Measurements from ENCODE around the gene ABCD3. TPM values are rescaled to one million over a fixed set of nuclear protein-coding genes. Genes with fewer than 3 reads are reported as not detected.
A peak's percentile ranks its signal among the peaks of the same experiment; 100 is the strongest.

ABCD3 gene
- total and polyA plus RNA-seq, 2 donors (not counting 1 experiment from before 2014, with no cell fraction given) = 26.4 to 34.0 TPM

- no peaks in the 10 kb centered on the region for H3K27me3 ChIP-seq (ENCODE audit: control insufficient read depth, insufficient read depth, low read length)
- no peaks in the 10 kb centered on the region for H3K79me2 ChIP-seq (ENCODE audit: control insufficient read depth, insufficient read depth, low read length)
- no peaks in the 10 kb centered on the region for H3K9me3 ChIP-seq (ENCODE audit: control insufficient read depth, insufficient read depth, low read depth, low read length)
- H4K20me1 ChIP-seq (ENCODE audit: control insufficient read depth, extremely low read depth, insufficient read depth, low read length) = no peaks in the 10 kb centered on the region
- no peak for DNase-seq (ENCODE audit: low read depth in 2 of 2)
- no peak overlapping the region for H3K27ac ChIP-seq (ENCODE audit: insufficient read depth, low read length)
- H3K4me3 ChIP-seq (replicated peaks in 1 of 4; ENCODE audit: control extremely low read depth in 1 of 4, insufficient read depth in 1 of 4, low read depth in 3 of 4, low read length in 4 of 4) = no peak overlapping the region
- no peak overlapping the region for H2AFZ ChIP-seq (ENCODE audit: low read length)
- H3K9ac ChIP-seq (ENCODE audit: insufficient read depth, low read length) = no peak overlapping the region
- no peaks in the 10 kb centered on the region for H3K4me1 ChIP-seq (ENCODE audit: control insufficient read depth, extremely low read depth, insufficient read depth, low read length)
- TF ChIP-seq EZH2 (IDR thresholded peaks at IDR 0.05; ENCODE audit: low read length, missing control alignments) = no peak
- TF ChIP-seq CTCF (conservative IDR thresholded peaks at IDR 0.05 in 1 of 2, IDR thresholded peaks at IDR 0.05 in 1 of 2; ENCODE audit: low read depth in 1 of 2, low read length in 2 of 2) = no peak
- H3K36me3 ChIP-seq (ENCODE audit: control insufficient read depth, insufficient read depth, low read length) = peaks cover 1% of the 10 kb centered on the region
- H3K4me2 ChIP-seq (ENCODE audit: extremely low read depth, insufficient read depth, low read length) = no peak overlapping the region
These were observed 86.4 kb downstream of the ABCD3 start for GRCh38 chr1:94504601-94505000.

GRCh38 chr1:94512816-94513215 lies 94.6 kb downstream of the ABCD3 start:
- Histone ChIP-seq H3K4me2 (ENCODE audit: extremely low read depth, insufficient read depth, low read length) (no peak overlapping the region), H3K9me3 (ENCODE audit: control insufficient read depth, insufficient read depth, low read depth, low read length) (no peaks in the 10 kb centered on the region), H3K27me3 (ENCODE audit: control insufficient read depth, insufficient read depth, low read length) (no peaks in the 10 kb centered on the region), H2AFZ (ENCODE audit: low read length) (no peak overlapping the region), H3K79me2 (ENCODE audit: control insufficient read depth, insufficient read depth, low read length) (no peaks in the 10 kb centered on the region), H4K20me1 (ENCODE audit: control insufficient read depth, extremely low read depth, insufficient read depth, low read length) (no peaks in the 10 kb centered on the region), H3K4me3 (replicated peaks in 1 of 4; ENCODE audit: control extremely low read depth in 1 of 4, insufficient read depth in 1 of 4, low read depth in 3 of 4, low read length in 4 of 4) (no peak overlapping the region), H3K36me3 (ENCODE audit: control insufficient read depth, insufficient read depth, low read length) (no peaks in the 10 kb centered on the region), H3K4me1 (ENCODE audit: control insufficient read depth, extremely low read depth, insufficient read depth, low read length) (no peaks in the 10 kb centered on the region), H3K27ac (ENCODE audit: insufficient read depth, low read length) (no peak overlapping the region), H3K9ac (ENCODE audit: insufficient read depth, low read length) (no peak overlapping the region)
- TF ChIP-seq EZH2 (IDR thresholded peaks at IDR 0.05; ENCODE audit: low read length, missing control alignments) (no peak), CTCF (conservative IDR thresholded peaks at IDR 0.05 in 1 of 2, IDR thresholded peaks at IDR 0.05 in 1 of 2; ENCODE audit: low read depth in 1 of 2, low read length in 2 of 2) (no peak)
- no peak for DNase-seq (ENCODE audit: low read depth in 2 of 2)

- H3K79me2 ChIP-seq (ENCODE audit: control insufficient read depth, insufficient read depth, low read length) = no peaks in the 10 kb centered on the region
- H2AFZ ChIP-seq (ENCODE audit: low read length) = no peak overlapping the region
- no peak overlapping the region for H3K4me2 ChIP-seq (ENCODE audit: extremely low read depth, insufficient read depth, low read length)
- no peaks in the 10 kb centered on the region for H4K20me1 ChIP-seq (ENCODE audit: control insufficient read depth, extremely low read depth, insufficient read depth, low read length)
- peak in 1 of 2 donors; percentile 35 for DNase-seq (ENCODE audit: low read depth in 2 of 2)
- no peaks in the 10 kb centered on the region for H3K9me3 ChIP-seq (ENCODE audit: control insufficient read depth, insufficient read depth, low read depth, low read length)
- H3K27ac ChIP-seq (ENCODE audit: insufficient read depth, low read length) = no peak overlapping the region
- no peak overlapping the region for H3K9ac ChIP-seq (ENCODE audit: insufficient read depth, low read length)
- no peak for TF ChIP-seq EZH2 (IDR thresholded peaks at IDR 0.05; ENCODE audit: low read length, missing control alignments)
- peak; percentile 77 to 78 for TF ChIP-seq CTCF (conservative IDR thresholded peaks at IDR 0.05 in 1 of 2, IDR thresholded peaks at IDR 0.05 in 1 of 2; ENCODE audit: low read depth in 1 of 2, low read length in 2 of 2)
- H3K27me3 ChIP-seq (ENCODE audit: control insufficient read depth, insufficient read depth, low read length) = no peaks in the 10 kb centered on the region
- no peaks in the 10 kb centered on the region for H3K36me3 ChIP-seq (ENCODE audit: control insufficient read depth, insufficient read depth, low read length)
- H3K4me3 ChIP-seq (replicated peaks in 1 of 4; ENCODE audit: control extremely low read depth in 1 of 4, insufficient read depth in 1 of 4, low read depth in 3 of 4, low read length in 4 of 4) = no peak overlapping the region
- H3K4me1 ChIP-seq (ENCODE audit: control insufficient read depth, extremely low read depth, insufficient read depth, low read length) = no peaks in the 10 kb centered on the region
These were observed 96.0 kb downstream of the ABCD3 start for GRCh38 chr1:94514095-94514727.

Data from fibroblast of lung (primary cell).